Thyroid gland (tissue), 4 donors: ENCODE data around the gene WASF3. TPM values are rescaled to one million over a fixed set of nuclear protein-coding genes. Genes with fewer than 3 reads are reported as not detected.

ENCODE experiments used
- DNase-seq, 2 donors: peaks; one replicate each; pipeline ENCODE4 v3.0.0-alpha.2; 2019
- H3K27ac ChIP-seq, 3 donors: fragments of 200-600 bp; sonication (generic); 1 replicate in 2 of 3; 2 replicates in 1 of 3; pipeline ENCODE4 v1.5.1; 2016 to 2019; ENCODE audit warnings: mild to moderate bottlenecking in 1 of 3, moderate library complexity in 1 of 3
- H3K27me3 ChIP-seq: fragments of 200-600 bp; sonication (generic); one replicate; pipeline ENCODE4 v1.5.1; 2019
- H3K36me3 ChIP-seq, 2 donors: fragments of 200-600 bp; sonication (generic); one replicate each; pipeline ENCODE4 v1.5.1; 2016 to 2019
- H3K4me1 ChIP-seq, 2 donors: fragments of 200-600 bp; sonication (generic); one replicate each; pipeline ENCODE4 v1.5.1; 2017 to 2019
- H3K4me3 ChIP-seq, 3 donors: fragments of 200-600 bp; sonication (generic); replicated peaks in 1 of 3; 1 replicate in 2 of 3; 2 replicates in 1 of 3; pipeline ENCODE4 v1.5.1; 2016; ENCODE audit warnings: mild to moderate bottlenecking in 1 of 3
- H3K9me3 ChIP-seq: fragments of 200-600 bp; sonication (generic); one replicate; pipeline ENCODE4 v1.5.1; 2017
- POLR2A ChIP-seq, 2 donors: fragments of 450-650 bp; IDR thresholded peaks; one replicate each; pipeline ENCODE4 v1.6.1; 2017; ENCODE audit warnings: antibody characterized with exemption in 2 of 2, mild to moderate bottlenecking in 2 of 2, moderate library complexity in 1 of 2
- WGBS, 2 donors: methylation state at CpG; one replicate each; pipeline ENCODE4 v1.1.5; 2017; 5-methylcytosine and 5-hydroxymethylcytosine counted together
- intact Hi-C: fragments of 100-400 bp; cut with DNase I; formaldehyde crosslinking; loops from one replicate; pipeline ENCODE4 v1.15.1; 2023
- total RNA-seq, 4 donors: library from RNA; depleted of rRNA; stranded (reverse); fragments of >200 nt; gene quantifications; one replicate each; pipeline ENCODE4 v1.2.3, GENCODE V29; 2016
- TF ChIP-seq, protein P1 (sequence below), 6 experiments: fragments of 200-600 bp in 3 of 6; fragments of 450-650 bp in 3 of 6; sonication (generic) in 3 of 6; IDR thresholded peaks; one replicate each; pipeline ENCODE4 v1.5.1; 2016 to 2019; ENCODE audit warnings: antibody characterized with exemption in 6 of 6, mild to moderate bottlenecking in 2 of 6, inconsistent platforms in 1 of 6, moderate library complexity in 1 of 6

The WASF3 gene
- total RNA-seq, 4 donors from 2014 or later = 41.0 to 56.1 (median 48.6) TPM

- H3K4me1 ChIP-seq = peaks cover 9 to 16% of the 10 kb centered on the region in 2 donors
- WGBS, 2 donors = 71 to 82% methylated on average over 5 of the region's 5 CpGs
- intact Hi-C loops = no loop called here
These were observed 57.2 kb downstream of the WASF3 start for GRCh38 chr13:26614721-26615120.

GRCh38 chr13:26616126-26616525 lies 58.6 kb downstream of the WASF3 start:
- Histone ChIP-seq H3K36me3 (no peaks in the 10 kb centered on the region), H3K4me3 (no peak overlapping the region), H3K4me1 (peaks cover 0 to 2% of the 10 kb centered on the region in 2 donors), H3K9me3 (no peaks in the 10 kb centered on the region), H3K27me3 (no peaks in the 10 kb centered on the region), H3K27ac (no peak overlapping the region)
- DNase-seq = no peak
- WGBS, 2 donors = 88 to 92% methylated on average over 2 of the region's 2 CpGs
- no peak for TF ChIP-seq POLR2A (IDR thresholded peaks at IDR 0.05)
- TF ChIP-seq, protein P1, sequence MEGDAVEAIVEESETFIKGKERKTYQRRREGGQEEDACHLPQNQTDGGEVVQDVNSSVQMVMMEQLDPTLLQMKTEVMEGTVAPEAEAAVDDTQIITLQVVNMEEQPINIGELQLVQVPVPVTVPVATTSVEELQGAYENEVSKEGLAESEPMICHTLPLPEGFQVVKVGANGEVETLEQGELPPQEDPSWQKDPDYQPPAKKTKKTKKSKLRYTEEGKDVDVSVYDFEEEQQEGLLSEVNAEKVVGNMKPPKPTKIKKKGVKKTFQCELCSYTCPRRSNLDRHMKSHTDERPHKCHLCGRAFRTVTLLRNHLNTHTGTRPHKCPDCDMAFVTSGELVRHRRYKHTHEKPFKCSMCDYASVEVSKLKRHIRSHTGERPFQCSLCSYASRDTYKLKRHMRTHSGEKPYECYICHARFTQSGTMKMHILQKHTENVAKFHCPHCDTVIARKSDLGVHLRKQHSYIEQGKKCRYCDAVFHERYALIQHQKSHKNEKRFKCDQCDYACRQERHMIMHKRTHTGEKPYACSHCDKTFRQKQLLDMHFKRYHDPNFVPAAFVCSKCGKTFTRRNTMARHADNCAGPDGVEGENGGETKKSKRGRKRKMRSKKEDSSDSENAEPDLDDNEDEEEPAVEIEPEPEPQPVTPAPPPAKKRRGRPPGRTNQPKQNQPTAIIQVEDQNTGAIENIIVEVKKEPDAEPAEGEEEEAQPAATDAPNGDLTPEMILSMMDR (IDR thresholded peaks at IDR 0.05) = no peak
- intact Hi-C loops = no loop called here

More at GRCh38 chr13:26614721-26615120, 57.2 kb downstream of the WASF3 start:
- Histone ChIP-seq H3K9me3 (no peaks in the 10 kb centered on the region), H3K4me3 (no peak overlapping the region), H3K36me3 (no peaks in the 10 kb centered on the region), H3K27ac (no peak overlapping the region), H3K27me3 (no peaks in the 10 kb centered on the region)
- DNase-seq = no peak
- TF ChIP-seq POLR2A (IDR thresholded peaks at IDR 0.05) = no peak
- TF ChIP-seq, protein P1 (IDR thresholded peaks at IDR 0.05) = no peak

DNA sequence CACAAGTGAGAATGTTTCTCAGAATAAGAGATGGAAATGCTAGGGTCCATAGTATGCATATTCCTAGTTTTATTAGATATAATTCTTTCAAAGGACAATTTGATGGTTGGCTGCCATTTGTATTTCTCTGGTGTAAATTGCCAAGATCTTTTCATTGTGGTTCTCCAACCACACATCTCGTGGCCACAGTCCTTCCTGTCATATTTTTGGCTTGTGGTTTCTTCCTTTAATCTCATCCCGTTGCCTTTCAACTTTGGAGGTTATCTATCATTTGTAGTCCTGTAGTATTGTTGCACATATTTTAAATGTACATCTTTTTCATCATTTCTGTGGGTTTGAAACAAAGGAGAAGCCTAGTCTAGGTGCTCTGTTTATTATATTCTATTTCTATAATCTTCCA lies 61.2 kb downstream of the WASF3 start:
- Histone ChIP-seq H3K4me3 (no peak overlapping the region), H3K36me3 (no peaks in the 10 kb centered on the region), H3K4me1 (no peaks in the 10 kb centered on the region), H3K9me3 (no peaks in the 10 kb centered on the region), H3K27ac (no peak overlapping the region), H3K27me3 (no peaks in the 10 kb centered on the region)
- no peak for DNase-seq
- TF ChIP-seq POLR2A (IDR thresholded peaks at IDR 0.05) = no peak
- TF ChIP-seq, protein P1 (IDR thresholded peaks at IDR 0.05) = no peak
- 80 to 84% methylated on average over 2 of the region's 2 CpGs for WGBS, 2 donors
- intact Hi-C loops = no loop called here

DNA sequence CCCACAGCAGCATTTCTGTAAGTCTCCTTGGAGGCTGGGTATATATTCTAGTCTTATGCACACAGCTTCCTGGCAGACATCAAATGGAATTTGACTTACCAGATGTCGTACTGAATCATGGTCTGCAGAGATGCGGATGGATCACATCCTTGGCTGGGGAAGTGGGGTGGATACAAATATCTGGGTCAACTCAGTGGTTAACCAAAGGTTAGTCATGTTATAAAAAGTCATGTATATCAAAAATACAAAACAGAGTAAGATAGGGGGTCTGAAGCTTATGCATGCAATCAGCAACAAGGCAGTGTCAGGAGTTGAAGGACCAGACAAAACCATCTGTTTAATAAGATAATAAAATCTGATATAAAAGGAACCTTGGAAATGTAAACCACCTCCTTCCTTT lies 61.9 kb downstream of the WASF3 start:
- Histone ChIP-seq H3K27ac (no peak overlapping the region), H3K4me3 (no peak overlapping the region), H3K9me3 (no peaks in the 10 kb centered on the region), H3K36me3 (no peaks in the 10 kb centered on the region), H3K4me1 (no peaks in the 10 kb centered on the region), H3K27me3 (no peaks in the 10 kb centered on the region)
- no peak for DNase-seq
- TF ChIP-seq, protein P1 (IDR thresholded peaks at IDR 0.05) = no peak
- TF ChIP-seq POLR2A (IDR thresholded peaks at IDR 0.05) = no peak
- intact Hi-C loops = no loop called here
- 83 to 88% methylated on average over 2 of the region's 2 CpGs for WGBS, 2 donors

- no peaks in the 10 kb centered on the region for H3K4me1 ChIP-seq
- intact Hi-C loops = no loop called here
These were observed 64.4 kb downstream of the WASF3 start for GRCh38 chr13:26621731-26622401.

More at GRCh38 chr13:26621731-26622401, 64.4 kb downstream of the WASF3 start:
- DNase-seq = no peak
- Histone ChIP-seq H3K27ac (no peak overlapping the region), H3K9me3 (no peaks in the 10 kb centered on the region), H3K36me3 (no peaks in the 10 kb centered on the region), H3K27me3 (no peaks in the 10 kb centered on the region), H3K4me3 (no peak overlapping the region)
- no peak for TF ChIP-seq POLR2A (IDR thresholded peaks at IDR 0.05)
- TF ChIP-seq, protein P1 (IDR thresholded peaks at IDR 0.05) = no peak
- 66 to 68% methylated on average over 4 of the region's 4 CpGs for WGBS, 2 donors
